Measurements from ENCODE around the gene HLA-C.

DNA sequence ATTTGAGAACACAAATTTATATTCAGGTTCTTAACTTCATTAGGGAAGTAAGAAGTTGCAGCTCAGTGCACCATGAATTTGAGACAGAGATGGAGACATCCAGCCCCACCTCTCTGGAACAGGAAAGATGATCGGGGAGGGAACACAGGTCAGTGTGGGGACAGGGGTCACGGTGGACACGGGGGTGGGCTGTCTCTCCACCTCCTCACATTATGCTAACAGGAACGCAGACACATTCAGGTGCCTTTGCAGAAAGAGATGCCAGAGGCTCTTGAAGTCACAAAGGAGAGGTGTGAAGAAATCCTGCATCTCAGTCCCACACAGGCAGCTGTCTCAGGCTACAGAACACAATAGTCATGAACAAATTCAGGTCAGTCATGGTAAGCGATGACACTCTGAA lies 3.1 kb downstream of the HLA-C start:
- TF ChIP-seq, protein P1, sequence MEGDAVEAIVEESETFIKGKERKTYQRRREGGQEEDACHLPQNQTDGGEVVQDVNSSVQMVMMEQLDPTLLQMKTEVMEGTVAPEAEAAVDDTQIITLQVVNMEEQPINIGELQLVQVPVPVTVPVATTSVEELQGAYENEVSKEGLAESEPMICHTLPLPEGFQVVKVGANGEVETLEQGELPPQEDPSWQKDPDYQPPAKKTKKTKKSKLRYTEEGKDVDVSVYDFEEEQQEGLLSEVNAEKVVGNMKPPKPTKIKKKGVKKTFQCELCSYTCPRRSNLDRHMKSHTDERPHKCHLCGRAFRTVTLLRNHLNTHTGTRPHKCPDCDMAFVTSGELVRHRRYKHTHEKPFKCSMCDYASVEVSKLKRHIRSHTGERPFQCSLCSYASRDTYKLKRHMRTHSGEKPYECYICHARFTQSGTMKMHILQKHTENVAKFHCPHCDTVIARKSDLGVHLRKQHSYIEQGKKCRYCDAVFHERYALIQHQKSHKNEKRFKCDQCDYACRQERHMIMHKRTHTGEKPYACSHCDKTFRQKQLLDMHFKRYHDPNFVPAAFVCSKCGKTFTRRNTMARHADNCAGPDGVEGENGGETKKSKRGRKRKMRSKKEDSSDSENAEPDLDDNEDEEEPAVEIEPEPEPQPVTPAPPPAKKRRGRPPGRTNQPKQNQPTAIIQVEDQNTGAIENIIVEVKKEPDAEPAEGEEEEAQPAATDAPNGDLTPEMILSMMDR (IDR thresholded peaks at IDR 0.05): no peak
- TF ChIP-seq MXI1 (IDR thresholded peaks at IDR 0.05; ENCODE audit: low read depth, low read length): no peak
- TF ChIP-seq, protein P2, sequence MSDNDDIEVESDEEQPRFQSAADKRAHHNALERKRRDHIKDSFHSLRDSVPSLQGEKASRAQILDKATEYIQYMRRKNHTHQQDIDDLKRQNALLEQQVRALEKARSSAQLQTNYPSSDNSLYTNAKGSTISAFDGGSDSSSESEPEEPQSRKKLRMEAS (IDR thresholded peaks at IDR 0.05; ENCODE audit: low read depth): no peak
- no peak for TF ChIP-seq YY1 (IDR thresholded peaks at IDR 0.05; ENCODE audit: low read depth)
- TF ChIP-seq FOXJ3 (CRISPR knock-in tag; IDR thresholded peaks at IDR 0.05): no peak
- TF ChIP-seq EP300 (IDR thresholded peaks at IDR 0.05; ENCODE audit: borderline replicate concordance in 1 of 2, low read depth in 1 of 2, low read length in 1 of 2): no peak
- no peak for TF ChIP-seq TAF1 (IDR thresholded peaks at IDR 0.05; ENCODE audit: borderline replicate concordance, low read depth, low read length)
- TF ChIP-seq SMC3 (IDR thresholded peaks at IDR 0.05; ENCODE audit: low read depth, low read length): no peak
- TF ChIP-seq, protein P3, sequence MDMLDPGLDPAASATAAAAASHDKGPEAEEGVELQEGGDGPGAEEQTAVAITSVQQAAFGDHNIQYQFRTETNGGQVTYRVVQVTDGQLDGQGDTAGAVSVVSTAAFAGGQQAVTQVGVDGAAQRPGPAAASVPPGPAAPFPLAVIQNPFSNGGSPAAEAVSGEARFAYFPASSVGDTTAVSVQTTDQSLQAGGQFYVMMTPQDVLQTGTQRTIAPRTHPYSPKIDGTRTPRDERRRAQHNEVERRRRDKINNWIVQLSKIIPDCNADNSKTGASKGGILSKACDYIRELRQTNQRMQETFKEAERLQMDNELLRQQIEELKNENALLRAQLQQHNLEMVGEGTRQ (IDR thresholded peaks at IDR 0.05; ENCODE audit: borderline replicate concordance, low read depth, low read length): no peak
- TF ChIP-seq SIN3A (IDR thresholded peaks at IDR 0.05; ENCODE audit: borderline replicate concordance, low read depth, low read length): no peak
- no peak for TF ChIP-seq IRF3 (IDR thresholded peaks at IDR 0.05; ENCODE audit: low read depth, low read length)
- no peak for TF ChIP-seq POLR2AphosphoS5 (IDR thresholded peaks at IDR 0.05; ENCODE audit: low read depth, low read length)
- no peak for TF ChIP-seq CHD2 (IDR thresholded peaks at IDR 0.05; ENCODE audit: low read length, partially characterized antibody)
- no peak for TF ChIP-seq FOXM1 (IDR thresholded peaks at IDR 0.05; ENCODE audit: low read depth)

All from SK-N-SH (cell line).